Measurements from ENCODE around the gene LIPC.

GRCh38 chr15:58444658-58445332 lies 13.0 kb downstream of the LIPC start:
- TF ChIP-seq CTCF (IDR thresholded peaks at IDR 0.05) (no peak), EP300 (IDR thresholded peaks at IDR 0.05; ENCODE audit: low read depth) (no peak), POLR2A (IDR thresholded peaks at IDR 0.05) (no peak), POLR2AphosphoS5 (IDR thresholded peaks at IDR 0.05) (no peak)
